T-helper 17 cell (primary cell): ENCODE data around the gene PROSER1. TPM values are rescaled to one million over a fixed set of nuclear protein-coding genes. Genes with fewer than 3 reads are reported as not detected.

Experiments
- ATAC-seq: fragments of 150-1000 bp; cut with Tn5 transposase; 2 replicates; pipeline ENCODE4 v1.10.0; 2021; ENCODE audit warnings: mild to moderate bottlenecking, moderate library complexity
- DNase-seq, 3 donors: peaks; one replicate each; pipeline versions ENCODE4 v3.0.0 to v3.0.0-alpha.2; 2020 to 2021
- H3K9me3 ChIP-seq: one replicate; pipeline ENCODE4 v1.7.0; 2013; ENCODE audit warnings: low read length, mild to moderate bottlenecking; ENCODE audit not compliant: control insufficient read depth, poor library complexity, severe bottlenecking
- H3K27ac Mint-ChIP-seq: one replicate; pipeline ENCODE4 v1.8.0; 2022; ENCODE audit warnings: mild to moderate bottlenecking, moderate library complexity, mixed read lengths
- H3K27me3 Mint-ChIP-seq: one replicate; pipeline ENCODE4 v1.8.0; 2022; ENCODE audit warnings: mixed read lengths
- H3K36me3 Mint-ChIP-seq: one replicate; pipeline ENCODE4 v1.8.0; 2022; ENCODE audit warnings: low read depth, mixed read lengths
- H3K4me1 Mint-ChIP-seq: one replicate; pipeline ENCODE4 v1.8.0; 2022; ENCODE audit warnings: mild to moderate bottlenecking, mixed read lengths
- H3K4me3 Mint-ChIP-seq: one replicate; pipeline ENCODE4 v1.8.0; 2022; ENCODE audit warnings: mild to moderate bottlenecking, moderate library complexity, mixed read lengths
- total RNA-seq, 4 donors: library from RNA in 2 of 4; stranded (reverse) in 2 of 4; gene quantifications; one replicate each; pipeline ENCODE4 v1.2.3 and lab custom pipeline; 2022 to 2026

Gene PROSER1
- total RNA-seq, 2 donors from 2014 or later, result 42.8 to 52.5 TPM

- no peak for DNase-seq
- H3K9me3 ChIP-seq, result no peaks in the 10 kb centered on the region
- Mint-ChIP-seq H3K4me1 (peaks cover 27% of the 10 kb centered on the region), H3K36me3 (peaks cover 3% of the 10 kb centered on the region), H3K27ac (peak overlapping the region; percentile 98), H3K4me3 (peak overlapping the region; percentile 31), H3K27me3 (no peaks in the 10 kb centered on the region)
- no peak for ATAC-seq
Observed at GRCh38 chr13:39040206-39040605, 2.3 kb upstream of the PROSER1 start.

GRCh38 chr13:39039041-39039440, 1.2 kb upstream of the PROSER1 start:
- ATAC-seq (no peak), DNase-seq (no peak)
- Mint-ChIP-seq H3K27ac (peak overlapping the region; percentile 98), H3K4me3 (peak overlapping the region; percentile 96), H3K36me3 (peaks cover 3% of the 10 kb centered on the region), H3K4me1 (peaks cover 35% of the 10 kb centered on the region), H3K27me3 (no peaks in the 10 kb centered on the region)
- H3K9me3 ChIP-seq, result no peaks in the 10 kb centered on the region

- Mint-ChIP-seq H3K4me3 (peak overlapping the region; percentile 96), H3K27ac (peak overlapping the region; percentile 98), H3K27me3 (no peaks in the 10 kb centered on the region), H3K36me3 (peaks cover 3% of the 10 kb centered on the region), H3K4me1 (peaks cover 39% of the 10 kb centered on the region)
- H3K9me3 ChIP-seq, result no peaks in the 10 kb centered on the region
- ATAC-seq, result peak; percentile 59
- peak in 2 of 3 donors; percentile 16 to 36 for DNase-seq
Observed at GRCh38 chr13:39038569-39039030, 711 bp upstream of the PROSER1 start.

GRCh38 chr13:39037410-39037879, 444 bp downstream of the PROSER1 start:
- ATAC-seq (peak; percentile 35), DNase-seq (no peak)
- H3K36me3 Mint-ChIP-seq, result peaks cover 3% of the 10 kb centered on the region
- peak overlapping the region; percentile 96 for H3K4me3 Mint-ChIP-seq
- H3K27ac Mint-ChIP-seq, result peak overlapping the region; percentile 98
- no peaks in the 10 kb centered on the region for H3K27me3 Mint-ChIP-seq
- peaks cover 36% of the 10 kb centered on the region for H3K4me1 Mint-ChIP-seq
- no peaks in the 10 kb centered on the region for H3K9me3 ChIP-seq

- no peaks in the 10 kb centered on the region for H3K9me3 ChIP-seq
- ATAC-seq (no peak), DNase-seq (no peak)
- Mint-ChIP-seq H3K36me3 (peaks cover 5% of the 10 kb centered on the region), H3K4me3 (peak overlapping the region; percentile 96), H3K27me3 (no peaks in the 10 kb centered on the region), H3K4me1 (peaks cover 43% of the 10 kb centered on the region), H3K27ac (peak overlapping the region; percentile 98)
Observed at GRCh38 chr13:39036212-39036611, 1.7 kb downstream of the PROSER1 start.

- no peak for ATAC-seq
- H3K36me3 Mint-ChIP-seq, result peaks cover 5% of the 10 kb centered on the region
- DNase-seq, result no peak
- peak overlapping the region; percentile 98 for H3K27ac Mint-ChIP-seq
- no peaks in the 10 kb centered on the region for H3K9me3 ChIP-seq
- peak overlapping the region; percentile 96 for H3K4me3 Mint-ChIP-seq
- H3K27me3 Mint-ChIP-seq, result no peaks in the 10 kb centered on the region
- peaks cover 41% of the 10 kb centered on the region for H3K4me1 Mint-ChIP-seq
Observed at GRCh38 chr13:39035799-39036198, 2.1 kb downstream of the PROSER1 start.

- H3K4me3 Mint-ChIP-seq, result peak overlapping the region; percentile 96
- peaks cover 41% of the 10 kb centered on the region for H3K4me1 Mint-ChIP-seq
- ATAC-seq (no peak), DNase-seq (no peak)
- H3K27me3 Mint-ChIP-seq, result no peaks in the 10 kb centered on the region
- peaks cover 5% of the 10 kb centered on the region for H3K36me3 Mint-ChIP-seq
- H3K27ac Mint-ChIP-seq, result no peak overlapping the region
- no peaks in the 10 kb centered on the region for H3K9me3 ChIP-seq
Observed at GRCh38 chr13:39035204-39035603, 2.7 kb downstream of the PROSER1 start.

- no peak for DNase-seq
- ATAC-seq, result no peak
- H3K9me3 ChIP-seq, result no peaks in the 10 kb centered on the region
- Mint-ChIP-seq H3K27me3 (no peaks in the 10 kb centered on the region), H3K36me3 (peaks cover 5% of the 10 kb centered on the region), H3K27ac (no peak overlapping the region), H3K4me3 (no peak overlapping the region), H3K4me1 (peaks cover 41% of the 10 kb centered on the region)
Observed at GRCh38 chr13:39034085-39034484, 3.8 kb downstream of the PROSER1 start.

- Mint-ChIP-seq H3K4me3 (no peak overlapping the region), H3K36me3 (peaks cover 6% of the 10 kb centered on the region), H3K27ac (no peak overlapping the region), H3K4me1 (peaks cover 34% of the 10 kb centered on the region), H3K27me3 (no peaks in the 10 kb centered on the region)
- ATAC-seq, result no peak
- H3K9me3 ChIP-seq, result no peaks in the 10 kb centered on the region
- no peak for DNase-seq
Observed at GRCh38 chr13:39032150-39032549, 5.7 kb downstream of the PROSER1 start.

- no peaks in the 10 kb centered on the region for H3K9me3 ChIP-seq
- Mint-ChIP-seq H3K27ac (no peak overlapping the region), H3K4me3 (no peak overlapping the region), H3K27me3 (no peaks in the 10 kb centered on the region), H3K4me1 (peaks cover 2% of the 10 kb centered on the region), H3K36me3 (peaks cover 5% of the 10 kb centered on the region)
- DNase-seq (no peak), ATAC-seq (no peak)
Observed at GRCh38 chr13:39025433-39025839, 12.5 kb downstream of the PROSER1 start.

- peaks cover 5% of the 10 kb centered on the region for H3K36me3 Mint-ChIP-seq
- DNase-seq (no peak), ATAC-seq (no peak)
- no peaks in the 10 kb centered on the region for H3K9me3 ChIP-seq
- no peaks in the 10 kb centered on the region for H3K27me3 Mint-ChIP-seq
- peak overlapping the region; percentile 16 for H3K27ac Mint-ChIP-seq
- no peak overlapping the region for H3K4me3 Mint-ChIP-seq
- peaks cover 4% of the 10 kb centered on the region for H3K4me1 Mint-ChIP-seq
Observed at GRCh38 chr13:39023761-39024160, 14.1 kb downstream of the PROSER1 start.

GRCh38 chr13:39023316-39023715, 14.6 kb downstream of the PROSER1 start:
- no peak for ATAC-seq
- Mint-ChIP-seq H3K27me3 (no peaks in the 10 kb centered on the region), H3K36me3 (peaks cover 5% of the 10 kb centered on the region), H3K27ac (no peak overlapping the region), H3K4me1 (peaks cover 5% of the 10 kb centered on the region), H3K4me3 (no peak overlapping the region)
- no peaks in the 10 kb centered on the region for H3K9me3 ChIP-seq
- no peak for DNase-seq

- Mint-ChIP-seq H3K4me1 (peaks cover 5% of the 10 kb centered on the region), H3K27me3 (no peaks in the 10 kb centered on the region), H3K27ac (peak overlapping the region; percentile 29)
Observed at GRCh38 chr13:39020853-39021462, 16.9 kb downstream of the PROSER1 start.

GRCh38 chr13:39016787-39017186, 21.1 kb downstream of the PROSER1 start:
- DNase-seq (no peak), ATAC-seq (peak; percentile 54)
- H3K9me3 ChIP-seq, result no peaks in the 10 kb centered on the region
- Mint-ChIP-seq H3K27ac (no peak overlapping the region), H3K36me3 (peaks cover 25% of the 10 kb centered on the region), H3K27me3 (no peaks in the 10 kb centered on the region), H3K4me1 (peaks cover 13% of the 10 kb centered on the region), H3K4me3 (no peak overlapping the region)

More at GRCh38 chr13:39020853-39021462, 16.9 kb downstream of the PROSER1 start:
- ATAC-seq, result no peak
- no peak for DNase-seq
- H3K4me3 Mint-ChIP-seq, result no peak overlapping the region
- peaks cover 2% of the 10 kb centered on the region for H3K36me3 Mint-ChIP-seq
- H3K9me3 ChIP-seq, result no peaks in the 10 kb centered on the region
